Heart right ventricle (tissue), 16 donors: Measurements from ENCODE around the gene FARSB. TPM values are rescaled to one million over a fixed set of nuclear protein-coding genes. Genes with fewer than 3 reads are reported as not detected.

Experiments
- ATAC-seq, 8 donors: fragments of 200-7000 bp; cut with Tn5 transposase; one replicate each; pipeline ENCODE4 v1.9.1; 2020; ENCODE audit warnings: mild to moderate bottlenecking in 8 of 8, moderate library complexity in 8 of 8, moderate number of reproducible peaks in 1 of 8
- DNase-seq, 2 donors: peaks; one replicate each; pipeline ENCODE4 v3.0.0-alpha.2; 2020
- H3K27ac ChIP-seq, 10 donors: fragments of 200-600 bp; sonication (generic) in 2 of 10; one replicate each; pipeline versions ENCODE4 v1.5.0 to v1.8.0; 2020 to 2022; ENCODE audit warnings: mild to moderate bottlenecking in 3 of 10
- H3K27me3 ChIP-seq, 7 donors: fragments of 200-600 bp; one replicate each; pipeline ENCODE4 v1.8.0; 2021 to 2022; ENCODE audit warnings: mild to moderate bottlenecking in 2 of 7
- H3K36me3 ChIP-seq, 9 donors: fragments of 200-600 bp; sonication (generic) in 1 of 9; one replicate each; pipeline versions ENCODE4 v1.5.0 to v1.8.0; 2020 to 2022; ENCODE audit warnings: mild to moderate bottlenecking in 2 of 9
- H3K4me1 ChIP-seq, 9 donors: fragments of 200-600 bp; sonication (generic) in 1 of 9; one replicate each; pipeline versions ENCODE4 v1.5.0 to v1.8.0; 2020 to 2022; ENCODE audit warnings: mild to moderate bottlenecking in 4 of 9
- H3K4me3 ChIP-seq, 10 donors: fragments of 200-600 bp; sonication (generic) in 2 of 10; one replicate each; pipeline versions ENCODE4 v1.5.0 to v1.8.0; 2020 to 2022; ENCODE audit warnings: mild to moderate bottlenecking in 7 of 10, moderate library complexity in 2 of 10
- H3K9me3 ChIP-seq, 11 donors: fragments of 200-600 bp in 10 of 11; sonication (generic) in 2 of 11; one replicate each; pipeline versions ENCODE4 v1.5.0 to v1.8.0; 2013 to 2022; ENCODE audit warnings: mild to moderate bottlenecking in 2 of 11, control low read depth in 1 of 11, moderate library complexity in 1 of 11
- CTCF ChIP-seq, 9 donors: fragments of 200-600 bp; sonication (generic) in 2 of 9; IDR thresholded peaks; one replicate each; pipeline versions ENCODE4 v1.5.0 to v1.8.0; 2021 to 2022; ENCODE audit warnings: antibody characterized with exemption in 9 of 9, mild to moderate bottlenecking in 5 of 9, moderate library complexity in 1 of 9
- WGBS, 2 donors: extraction: QIAGEN DNeasy Blood & Tissue Kit; methylation state at CpG; one replicate each; pipeline ENCODE4 v1.1.7; 2013; ENCODE audit warnings: inconsistent platforms in 1 of 2; 5-methylcytosine and 5-hydroxymethylcytosine counted together
- intact Hi-C, 10 donors: fragments of 100-400 bp; cut with DNase I; formaldehyde crosslinking; loops; one replicate each; pipeline versions ENCODE4 v1.11.1 to v1.14.2; 2022
- polyA plus RNA-seq, 2 donors: library from polyadenylated mRNA; stranded (reverse); fragments of 200-250 nt; gene quantifications; one replicate each; pipeline ENCODE4 v1.2.3, GENCODE V29; 2013
- total RNA-seq, 10 donors: library from RNA; stranded (reverse); fragmentation: NEBNext Ultra II Directional in 3 of 10; extraction: Animal tissue kit (Norgen Biotek cat#: 25700) in 3 of 10; gene quantifications; one replicate each; pipeline versions ENCODE4 v1.2.1 to v1.2.4, GENCODE V29; 2021 to 2023
- donor health status: Arrhythmogenic right ventricular cardiomyopathy.
- donor health status: ischemic (EF 13 %, LVEDD 7.1; RV severe dilation, severe dysfunction).
- donor health status: healthy with polysubstance abuse.
- donor health status: DM: no; HTN: yes; CAD: no.
- donor health status: DM: no; HTN: no; CAD: no.
- donor health status: ischemic (EF 25% LVEDD 6.9; RV normal size, moderate dysfunction).
- donor health status: ischemic (EF 25% LVEDD 5.7; RV mildly dilated, moderate dysfunction).
- donor health status: healthy.
- donor health status: DM: yes; HTN: yes; CAD: no.
- donor health status: Ischemic cardiomyopathy.
- donor health status: ischemic (EF 35%, LVEDD 5.7; RV mildly dilated, moderate dysfunction).
- donor health status: nonischemic (EF 11% LVEDD 7.7; RV severe dilation, severe dysfunction).
- donor health status: DM: yes; HTN: yes; CAD: no.
- donor health status: PGD.
- donor health status: ischemic (EF 29% LVEDD 5.4; RV normal size, mild dysfunction).
- donor health status: nonischemic (EF 23%, LVEDD 6.1; RV moderate dilation, normal function).

Gene FARSB
- total and polyA plus RNA-seq, 12 donors, result 12.1 to 26.6 (median 20.5) TPM

GRCh38 chr2:222668494-222669154 lies 12.7 kb upstream of the FARSB start:
- WGBS, 2 donors, result 83% methylated on average over 3 of the region's 3 CpGs
- TF ChIP-seq CTCF (IDR thresholded peaks at IDR 0.05), result no peak
- Histone ChIP-seq H3K4me1 (peaks cover 0 to 27% (median 8%) of the 10 kb centered on the region in 9 donors), H3K4me3 (no peak overlapping the region), H3K9me3 (no peaks in the 10 kb centered on the region), H3K27ac (peak overlapping the region in 1 of 10 donors; percentile 23), H3K27me3 (peaks cover 0 to 35% (median 10%) of the 10 kb centered on the region in 7 donors), H3K36me3 (no peaks in the 10 kb centered on the region)
- DNase-seq (no peak), ATAC-seq (no peak)
- intact Hi-C loops, result no loop called here

- no peak for TF ChIP-seq CTCF (IDR thresholded peaks at IDR 0.05)
- peak in 7 of 8 donors; percentile 34 to 84 (median 79) for ATAC-seq
- Histone ChIP-seq H3K27ac (peak overlapping the region in 1 of 10 donors; percentile 47), H3K27me3 (no peaks in the 10 kb centered on the region), H3K4me1 (peaks cover 0 to 10% (median 0%) of the 10 kb centered on the region in 9 donors), H3K4me3 (no peak overlapping the region), H3K9me3 (no peaks in the 10 kb centered on the region), H3K36me3 (no peaks in the 10 kb centered on the region)
- intact Hi-C loops, result no loop called here
- DNase-seq, result no peak
- 33 to 44% methylated on average over 3 of the region's 3 CpGs for WGBS, 2 donors
Observed at GRCh38 chr2:222663479-222663878, 7.6 kb upstream of the FARSB start.

GRCh38 chr2:222656526-222657446 lies 894 bp upstream of the FARSB start:
- Histone ChIP-seq H3K4me3 (peak overlapping the region; percentile 4 to 96 (median 86)), H3K27ac (peak overlapping the region in 9 of 10 donors; percentile 69 to 95 (median 86)), H3K9me3 (no peaks in the 10 kb centered on the region), H3K4me1 (peaks cover 0 to 38% (median 24%) of the 10 kb centered on the region in 9 donors), H3K36me3 (no peaks in the 10 kb centered on the region), H3K27me3 (no peaks in the 10 kb centered on the region)
- WGBS, 2 donors, result 18 to 20% methylated on average over 13 of the region's 13 CpGs
- DNase-seq (no peak), ATAC-seq (peak in 3 of 8 donors; percentile 3 to 9 (median 4))
- intact Hi-C loops, result loop anchor here in 1 of 10 donors (5.0 kb wide), 1 partner anchor 51 kb away; no protein-coding TSS in a partner anchor
- no peak for TF ChIP-seq CTCF (IDR thresholded peaks at IDR 0.05)

GRCh38 chr2:222653280-222653679 lies 2.6 kb downstream of the FARSB start:
- Histone ChIP-seq H3K27me3 (no peaks in the 10 kb centered on the region), H3K27ac (no peak overlapping the region), H3K4me3 (no peak overlapping the region), H3K36me3 (peaks cover 0 to 7% (median under 1%) of the 10 kb centered on the region in 9 donors), H3K4me1 (peaks cover 0 to 38% (median 24%) of the 10 kb centered on the region in 9 donors), H3K9me3 (no peaks in the 10 kb centered on the region)
- intact Hi-C loops, result no loop called here
- DNase-seq (no peak), ATAC-seq (no peak)
- TF ChIP-seq CTCF (IDR thresholded peaks at IDR 0.05), result no peak
